Activated CD8-positive, alpha-beta T cell treated with anti-CD3 and anti-CD28 coated beads for 36 hours (primary cell): Measurements from ENCODE around the gene DNAJC1. TPM values are rescaled to one million over a fixed set of nuclear protein-coding genes. Genes with fewer than 3 reads are reported as not detected.
"Not testable (repeated sequence)": the region's sequence is repeated elsewhere in the genome, so short reads cannot be mapped to it uniquely, and the experiment has no call there.

Experiments used
- ATAC-seq: fragments of 200-7000 bp; cut with Tn5 transposase; one replicate; pipeline ENCODE4 v1.10.0; 2021; ENCODE audit warnings: mild to moderate bottlenecking, moderate library complexity
- CTCF ChIA-PET: fragments of 350-600 bp; sonication (Branson Sonifier 250); formaldehyde crosslinking; loops from one replicate; lab custom pipeline; 2021; ENCODE audit warnings: antibody characterized with exemption; lab: Charles Lee
- POLR2A ChIA-PET: fragments of 350-600 bp; sonication (Branson Sonifier 250); formaldehyde crosslinking; loops from one replicate; lab custom pipeline; 2021; ENCODE audit warnings: antibody characterized with exemption; lab: Charles Lee
- DNase-seq: peaks from one replicate; pipeline ENCODE4 v3.0.0-alpha.2; 2020
- H3K27ac Mint-ChIP-seq: one replicate; pipeline ENCODE4 v1.8.0; 2021; ENCODE audit warnings: mild to moderate bottlenecking, mixed read lengths
- H3K27me3 Mint-ChIP-seq: one replicate; pipeline ENCODE4 v1.8.0; 2021; ENCODE audit warnings: mixed read lengths
- H3K36me3 Mint-ChIP-seq: one replicate; pipeline ENCODE4 v1.8.0; 2021; ENCODE audit warnings: low read depth, mixed read lengths
- H3K4me1 Mint-ChIP-seq: one replicate; pipeline ENCODE4 v1.8.0; 2021; ENCODE audit warnings: low read depth, mixed read lengths
- H3K4me3 Mint-ChIP-seq: one replicate; pipeline ENCODE4 v1.8.0; 2021; ENCODE audit warnings: mild to moderate bottlenecking, moderate library complexity, mixed read lengths
- H3K9me3 Mint-ChIP-seq: one replicate; pipeline ENCODE4 v1.8.0; 2021; ENCODE audit warnings: mixed read lengths
- CTCF ChIP-seq: fragments of 200-600 bp; IDR thresholded peaks from one replicate; pipeline ENCODE4 v1.8.0; 2022; ENCODE audit warnings: antibody characterized with exemption, mild to moderate bottlenecking
- intact Hi-C: fragments of 100-400 bp; cut with micrococcal nuclease; formaldehyde crosslinking; loops from one replicate; pipeline ENCODE4 v1.10.0; 2022
- total RNA-seq, 2 experiments: library from RNA; stranded (reverse); gene quantifications; one replicate each; pipeline ENCODE4 v1.2.3, GENCODE V29; 2021

Gene DNAJC1
- total RNA-seq, 2 experiments from 2014 or later: 19.3 to 23.7 TPM

- H3K9me3 Mint-ChIP-seq: no peaks in the 10 kb centered on the region
- ATAC-seq: no peak
- H3K27ac Mint-ChIP-seq: no peak overlapping the region
- H3K27me3 Mint-ChIP-seq: peaks cover 32% of the 10 kb centered on the region
- ChIA-PET CTCF (no interaction called here), POLR2A (interaction anchor here (0.6 kb wide), 1 partner anchor 84 kb away, joined by 3 read pairs; no protein-coding TSS in a partner anchor)
- no peak for DNase-seq
- intact Hi-C loops: no loop called here
- no peak overlapping the region for H3K4me3 Mint-ChIP-seq
- H3K36me3 Mint-ChIP-seq: no peaks in the 10 kb centered on the region
- TF ChIP-seq CTCF: no peak
- no peaks in the 10 kb centered on the region for H3K4me1 Mint-ChIP-seq
Measured at GRCh38 chr10:22043327-22043633, 39.8 kb upstream of the DNAJC1 start.

- ChIA-PET CTCF (no interaction called here), POLR2A (no interaction called here)
- Mint-ChIP-seq H3K27me3 (peaks cover 32% of the 10 kb centered on the region), H3K4me3 (no peak overlapping the region), H3K27ac (no peak overlapping the region), H3K9me3 (no peaks in the 10 kb centered on the region), H3K4me1 (no peaks in the 10 kb centered on the region), H3K36me3 (no peaks in the 10 kb centered on the region)
- DNase-seq (no peak), ATAC-seq (no peak)
- intact Hi-C loops: no loop called here
- no peak for TF ChIP-seq CTCF
Measured at GRCh38 chr10:22042557-22043326, 39.2 kb upstream of the DNAJC1 start.

GRCh38 chr10:22034333-22034732, 30.8 kb upstream of the DNAJC1 start:
- Mint-ChIP-seq H3K4me3 (no peak overlapping the region), H3K27ac (no peak overlapping the region), H3K27me3 (peaks cover 15% of the 10 kb centered on the region), H3K4me1 (peaks cover under 1% of the 10 kb centered on the region), H3K36me3 (peaks cover 1% of the 10 kb centered on the region), H3K9me3 (peaks cover 14% of the 10 kb centered on the region)
- intact Hi-C loops: no loop called here
- DNase-seq (no peak), ATAC-seq (no peak)
- ChIA-PET POLR2A (no interaction called here), CTCF (no interaction called here)
- TF ChIP-seq CTCF: no peak

GRCh38 chr10:22032268-22032667, 28.7 kb upstream of the DNAJC1 start:
- CTCF ChIA-PET: interaction anchor here (0.6 kb wide), 1 partner anchor 39 kb away, joined by 3 read pairs; no protein-coding TSS in a partner anchor
- H3K27ac Mint-ChIP-seq, DNase-seq, H3K36me3 Mint-ChIP-seq, POLR2A ChIA-PET, intact Hi-C loops, H3K4me1 Mint-ChIP-seq, H3K4me3 Mint-ChIP-seq, ATAC-seq: not testable (repeated sequence)
- Mint-ChIP-seq H3K9me3 (peaks cover 14% of the 10 kb centered on the region), H3K27me3 (peaks cover 11% of the 10 kb centered on the region)

GRCh38 chr10:22030421-22030820, 26.9 kb upstream of the DNAJC1 start:
- H3K36me3 Mint-ChIP-seq: no peaks in the 10 kb centered on the region
- CTCF ChIA-PET: interaction anchor here (0.9 kb wide), 1 partner anchor 41 kb away, joined by 3 read pairs; no protein-coding TSS in a partner anchor
- H3K27me3 Mint-ChIP-seq: peaks cover 6% of the 10 kb centered on the region
- H3K4me3 Mint-ChIP-seq: no peak overlapping the region
- H3K27ac Mint-ChIP-seq: no peak overlapping the region
- intact Hi-C loops: no loop called here
- POLR2A ChIA-PET: interaction anchor here (0.6 kb wide), 1 partner anchor 10 kb away, joined by 3 read pairs; no protein-coding TSS in a partner anchor
- peaks cover 4% of the 10 kb centered on the region for H3K9me3 Mint-ChIP-seq
- DNase-seq (no peak), ATAC-seq (no peak)
- TF ChIP-seq CTCF: no peak
- H3K4me1 Mint-ChIP-seq: peaks cover 5% of the 10 kb centered on the region
